IPS-NIHi7 (cell line): Measurements from ENCODE around the gene DMBT1.

Source experiments
- DNase-seq: peaks from one replicate; pipeline ENCODE4 v3.0.0; 2012; ENCODE audit warnings: mixed read lengths; ENCODE audit errors: extremely low spot score

Gene DMBT1

GRCh38 chr10:122548407-122549085, 12.0 kb upstream of the DMBT1 start:
- DNase-seq, result no peak

- DNase-seq, result no peak
These were observed 10.9 kb upstream of the DMBT1 start for GRCh38 chr10:122549636-122550035.

- no peak for DNase-seq
These were observed 10.1 kb upstream of the DMBT1 start for GRCh38 chr10:122550427-122550826.

GRCh38 chr10:122550983-122551382, 9.6 kb upstream of the DMBT1 start:
- no peak for DNase-seq

GRCh38 chr10:122551450-122551849, 9.1 kb upstream of the DMBT1 start:
- DNase-seq, result peak; percentile 41

- DNase-seq, result no peak
These were observed 7.2 kb upstream of the DMBT1 start for GRCh38 chr10:122553341-122553740.

GRCh38 chr10:122554131-122555036, 6.2 kb upstream of the DMBT1 start:
- DNase-seq, result no peak

- DNase-seq, result no peak
These were observed 5.1 kb upstream of the DMBT1 start for GRCh38 chr10:122555442-122555841.

- peak; percentile 60 for DNase-seq
These were observed 3.0 kb upstream of the DMBT1 start for GRCh38 chr10:122557516-122557915.

- no peak for DNase-seq
These were observed 2.1 kb upstream of the DMBT1 start for GRCh38 chr10:122558452-122558851.

- no peak for DNase-seq
These were observed 1.3 kb upstream of the DMBT1 start for GRCh38 chr10:122559228-122559627.

- no peak for DNase-seq
These were observed 658 bp downstream of the DMBT1 start for GRCh38 chr10:122561212-122561611.

- DNase-seq, result no peak
These were observed 1.2 kb downstream of the DMBT1 start for GRCh38 chr10:122561792-122562191.

GRCh38 chr10:122564980-122565379, 4.4 kb downstream of the DMBT1 start:
- DNase-seq, result no peak

- peak; percentile 69 for DNase-seq
These were observed 5.2 kb downstream of the DMBT1 start for GRCh38 chr10:122565766-122566206.

- DNase-seq, result no peak
These were observed 6.1 kb downstream of the DMBT1 start for GRCh38 chr10:122566632-122567031.

- DNase-seq, result peak; percentile 77
These were observed 6.6 kb downstream of the DMBT1 start for GRCh38 chr10:122567056-122567660.

- no peak for DNase-seq
These were observed 8.0 kb downstream of the DMBT1 start for GRCh38 chr10:122568551-122568950.

GRCh38 chr10:122570920-122571319, 10.4 kb downstream of the DMBT1 start:
- no peak for DNase-seq

- no peak for DNase-seq
These were observed 11.3 kb downstream of the DMBT1 start for GRCh38 chr10:122571892-122572291.

- no peak for DNase-seq
These were observed 15.2 kb downstream of the DMBT1 start for GRCh38 chr10:122575776-122576175.

- no peak for DNase-seq
These were observed 15.7 kb downstream of the DMBT1 start for GRCh38 chr10:122576291-122576690.
